Activated effector memory CD4-positive, alpha-beta T cell treated with anti-CD3 and anti-CD28 coated beads, Interleukin-2, amount 50 U/mL, for 16 hours (primary cell): ENCODE results near the gene CABCOCO1.
"Not testable (repeated sequence)": the region's sequence is repeated elsewhere in the genome, so short reads cannot be mapped to it uniquely, and the experiment has no call there.

Source experiments
- DNase-seq: peaks from one replicate; pipeline ENCODE4 v3.0.0-alpha.2; 2020

Gene CABCOCO1

GRCh38 chr10:61719906-61720305 lies 57.2 kb downstream of the CABCOCO1 start:
- DNase-seq = no peak

GRCh38 chr10:61721431-61721830 lies 58.7 kb downstream of the CABCOCO1 start:
- DNase-seq = no peak

GRCh38 chr10:61725221-61725620 lies 62.5 kb downstream of the CABCOCO1 start:
- DNase-seq = not testable (repeated sequence)

GRCh38 chr10:61729596-61729995 lies 66.9 kb downstream of the CABCOCO1 start:
- no peak for DNase-seq

- DNase-seq = no peak
Observed at GRCh38 chr10:61730671-61731070, 67.9 kb downstream of the CABCOCO1 start.

- DNase-seq = no peak
Observed at GRCh38 chr10:61731638-61732037, 68.9 kb downstream of the CABCOCO1 start.

GRCh38 chr10:61732629-61733278 lies 70.0 kb downstream of the CABCOCO1 start:
- no peak for DNase-seq

GRCh38 chr10:61733358-61733940 lies 70.7 kb downstream of the CABCOCO1 start:
- no peak for DNase-seq

- no peak for DNase-seq
Observed at GRCh38 chr10:61735882-61736281, 73.2 kb downstream of the CABCOCO1 start.

- not testable (repeated sequence) for DNase-seq
Observed at GRCh38 chr10:61737455-61737854, 74.7 kb downstream of the CABCOCO1 start.

GRCh38 chr10:61742812-61743211 lies 80.1 kb downstream of the CABCOCO1 start:
- DNase-seq = no peak

GRCh38 chr10:61744469-61744868 lies 81.7 kb downstream of the CABCOCO1 start:
- DNase-seq = no peak

- no peak for DNase-seq
Observed at GRCh38 chr10:61746377-61746776, 83.6 kb downstream of the CABCOCO1 start.

GRCh38 chr10:61747307-61747706 lies 84.6 kb downstream of the CABCOCO1 start:
- no peak for DNase-seq

GRCh38 chr10:61749291-61749690 lies 86.6 kb downstream of the CABCOCO1 start:
- no peak for DNase-seq

- DNase-seq = peak; percentile 87
Observed at GRCh38 chr10:61750943-61751471, 88.3 kb downstream of the CABCOCO1 start.

- DNase-seq = no peak
Observed at GRCh38 chr10:61751599-61751998, 88.9 kb downstream of the CABCOCO1 start.

- DNase-seq = no peak
Observed at GRCh38 chr10:61752111-61753011, 89.6 kb downstream of the CABCOCO1 start.

- DNase-seq = no peak
Observed at GRCh38 chr10:61753453-61753852, 90.7 kb downstream of the CABCOCO1 start.

GRCh38 chr10:61754587-61755550 lies 92.1 kb downstream of the CABCOCO1 start:
- DNase-seq = no peak

- no peak for DNase-seq
Observed at GRCh38 chr10:61757001-61757400, 94.3 kb downstream of the CABCOCO1 start.
